WTC11 (cell line): ENCODE measurements around the gene CLEC18A.

Source experiments
- CTCF ChIP-seq: fragments of 200-600 bp; IDR thresholded peaks from 2 replicates; pipeline ENCODE4 v1.8.0; 2022; ENCODE audit warnings: antibody characterized with exemption
- SMAD4 ChIP-seq: sonication (generic); formaldehyde crosslinking; IDR thresholded peaks from 2 replicates; pipeline ENCODE4 v1.8.0; 2022; ENCODE audit warnings: mild to moderate bottlenecking, missing genetic modification reagents

GRCh38 chr16:69942099-69942491, 9.0 kb upstream of the CLEC18A start:
- TF ChIP-seq SMAD4 (no peak), CTCF (no peak)
